A673 (cell line): ENCODE data around the gene PLIN3.

Experiments
- EZH2 ChIP-seq: fragments of 200-600 bp; sonication (generic); IDR thresholded peaks from 2 replicates; pipeline ENCODE4 v1.6.1; 2017; ENCODE audit warnings: borderline replicate concordance, low read depth, mild to moderate bottlenecking, mixed read lengths, antibody characterized with exemption, low read length; ENCODE audit not compliant: poor library complexity, severe bottlenecking
- TF ChIP-seq, protein P1 (sequence below): fragments of 300-800, 200-600 bp; sonication (generic); conservative IDR thresholded peaks from 2 replicates; pipeline ENCODE4 v1.5.1; 2017; ENCODE audit warnings: low read depth, mild to moderate bottlenecking, antibody characterized with exemption, low read length, moderate library complexity, mixed read lengths

DNA sequence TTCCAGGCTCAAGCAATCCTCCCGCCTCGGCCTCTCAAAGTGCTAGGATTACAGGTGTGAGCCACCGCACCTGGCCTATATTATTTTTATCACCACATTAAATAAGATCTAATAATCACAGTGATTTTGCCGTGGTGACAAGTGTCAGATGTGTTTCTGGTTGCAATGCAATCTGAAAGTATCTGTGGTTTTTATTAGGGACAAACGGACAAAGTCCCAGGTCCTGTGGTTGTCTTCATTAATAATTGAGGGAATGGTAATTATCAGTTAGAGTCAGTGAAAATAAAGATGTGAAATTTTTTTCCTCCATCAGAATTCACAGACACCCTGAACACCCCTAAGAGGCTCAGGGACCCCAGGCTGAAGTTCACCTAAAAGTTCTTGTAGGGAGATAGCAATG lies 34.7 kb downstream of the PLIN3 start:
- TF ChIP-seq, protein P1, sequence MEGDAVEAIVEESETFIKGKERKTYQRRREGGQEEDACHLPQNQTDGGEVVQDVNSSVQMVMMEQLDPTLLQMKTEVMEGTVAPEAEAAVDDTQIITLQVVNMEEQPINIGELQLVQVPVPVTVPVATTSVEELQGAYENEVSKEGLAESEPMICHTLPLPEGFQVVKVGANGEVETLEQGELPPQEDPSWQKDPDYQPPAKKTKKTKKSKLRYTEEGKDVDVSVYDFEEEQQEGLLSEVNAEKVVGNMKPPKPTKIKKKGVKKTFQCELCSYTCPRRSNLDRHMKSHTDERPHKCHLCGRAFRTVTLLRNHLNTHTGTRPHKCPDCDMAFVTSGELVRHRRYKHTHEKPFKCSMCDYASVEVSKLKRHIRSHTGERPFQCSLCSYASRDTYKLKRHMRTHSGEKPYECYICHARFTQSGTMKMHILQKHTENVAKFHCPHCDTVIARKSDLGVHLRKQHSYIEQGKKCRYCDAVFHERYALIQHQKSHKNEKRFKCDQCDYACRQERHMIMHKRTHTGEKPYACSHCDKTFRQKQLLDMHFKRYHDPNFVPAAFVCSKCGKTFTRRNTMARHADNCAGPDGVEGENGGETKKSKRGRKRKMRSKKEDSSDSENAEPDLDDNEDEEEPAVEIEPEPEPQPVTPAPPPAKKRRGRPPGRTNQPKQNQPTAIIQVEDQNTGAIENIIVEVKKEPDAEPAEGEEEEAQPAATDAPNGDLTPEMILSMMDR: no peak
- no peak for TF ChIP-seq EZH2
